ENCODE measurements around the gene RIN1. TPM values are rescaled to one million over a fixed set of nuclear protein-coding genes. Genes with fewer than 3 reads are reported as not detected.
"Not testable (repeated sequence)": the region's sequence is repeated elsewhere in the genome, so short reads cannot be mapped to it uniquely, and the experiment has no call there.

RIN1 gene
- total RNA-seq = 1 to 10 TPM; 1.1 to 1.6 TPM

DNA sequence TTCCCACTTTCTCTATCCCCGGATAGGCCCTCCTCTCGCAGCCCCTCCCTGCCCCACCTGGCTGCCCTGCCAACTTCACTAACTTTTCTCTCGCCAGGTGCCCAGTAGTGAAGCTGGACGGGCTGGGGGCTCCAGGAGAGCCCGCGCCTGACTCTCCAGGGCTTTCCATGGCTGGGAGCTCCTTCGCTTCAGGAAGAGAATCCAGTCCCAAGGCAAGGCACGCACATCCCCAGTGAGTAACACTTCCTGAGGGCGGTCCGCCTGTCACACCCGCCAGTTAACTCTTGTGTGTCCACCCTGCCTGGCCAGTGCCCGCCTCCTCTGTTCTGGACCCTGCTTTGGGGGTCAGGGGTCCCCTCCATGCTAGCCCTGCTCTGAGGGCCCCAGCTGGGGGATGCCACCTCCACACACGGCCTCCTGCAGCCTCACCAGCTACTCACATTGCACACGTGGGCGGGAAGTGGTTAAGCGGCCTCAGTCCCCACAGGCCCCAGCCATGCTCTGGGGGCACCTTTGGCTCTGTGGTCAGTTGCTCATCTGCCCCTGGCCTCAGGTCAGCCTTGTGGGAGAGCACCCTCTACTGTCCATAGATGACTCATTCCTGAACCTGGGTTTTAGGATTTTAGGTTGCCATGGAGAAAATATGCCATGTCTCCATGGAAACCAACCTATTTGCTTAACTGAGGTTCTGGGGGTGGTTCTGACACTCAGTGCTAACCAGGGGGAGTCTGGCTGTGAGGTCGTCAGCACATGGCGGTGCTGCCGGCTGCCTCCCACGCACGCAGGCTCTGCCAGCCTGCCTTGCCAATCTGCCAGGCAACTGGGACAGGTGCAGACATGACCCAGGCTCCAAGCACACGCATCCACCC, at the start of gene RIN1:
Gene RIN1, minus strand, starts transcription at position 201 of the 869 bp plus-strand sequence. Its CDS starts 32 bp downstream, at position 169.
- Mint-ChIP-seq H3K4me3 (peak within 1 kb of the TSS; percentile 27), H3K36me3 (ENCODE audit: low read depth) (peaks cover 18% of the 10 kb centered on the region), H3K27me3 (no peaks in the 10 kb centered on the region), H3K27ac (peak within 1 kb of the TSS; percentile 71), H3K4me1 (peaks cover 20% of the 10 kb centered on the region), H3K9me3 (no peaks in the 10 kb centered on the region)
- peak; percentile 49 for DNase-seq
- CTCF ChIA-PET = interaction anchor here (0.6 to 2.8 kb wide), 8 partner anchors 8 to 103 kb away, joined by 3 to 17 read pairs (median 4); partner anchors contain the start of genes BRMS1, MRPL11 and YIF1A
- POLR2A ChIA-PET = no interaction called here

- CTCF ChIA-PET = interaction anchor here (0.5 to 1.2 kb wide), 3 partner anchors 12 to 1895 kb away, joined by 3 to 5 read pairs (median 3); partner anchors contain the start of gene SLC29A2
- H3K27ac Mint-ChIP-seq; H3K4me3 Mint-ChIP-seq; H3K36me3 Mint-ChIP-seq (ENCODE audit: low read depth); POLR2A ChIA-PET; H3K27me3 Mint-ChIP-seq; DNase-seq; H3K9me3 Mint-ChIP-seq: not testable (repeated sequence)
- peaks cover 10% of the 10 kb centered on the region for H3K4me1 Mint-ChIP-seq
Measured at GRCh38 chr11:66384316-66384715, 48.1 kb upstream of the RIN1 start.

DNA sequence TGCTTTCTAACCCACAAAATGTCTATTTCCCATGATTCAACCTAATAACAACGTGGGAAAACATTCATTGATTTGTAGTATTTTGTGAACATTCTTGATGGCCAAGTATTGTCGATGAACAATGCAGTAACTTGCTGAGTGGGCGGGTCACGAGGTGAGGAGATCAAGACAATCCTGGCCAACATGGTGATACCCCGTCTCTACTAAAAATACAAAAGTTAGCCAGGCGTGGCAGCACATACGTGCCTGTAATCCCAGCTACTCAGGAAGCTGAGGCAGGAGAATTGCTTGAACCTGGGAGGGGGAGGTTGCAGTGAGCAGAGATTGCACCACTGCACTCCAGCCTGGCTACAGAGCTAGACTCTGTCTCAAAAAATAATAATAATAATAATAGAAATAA, 44.0 kb upstream of the RIN1 start:
- H3K9me3 Mint-ChIP-seq; H3K4me1 Mint-ChIP-seq; H3K36me3 Mint-ChIP-seq (ENCODE audit: low read depth); H3K4me3 Mint-ChIP-seq; H3K27ac Mint-ChIP-seq; POLR2A ChIA-PET; DNase-seq; H3K27me3 Mint-ChIP-seq: not testable (repeated sequence)
- CTCF ChIA-PET = interaction anchor here (0.7 to 0.9 kb wide), 2 partner anchors 46 to 388 kb away, joined by 3 read pairs; no protein-coding TSS in a partner anchor

- CTCF ChIA-PET = interaction anchor here (0.6 to 1.8 kb wide), 4 partner anchors 11 to 193 kb away, joined by 3 to 4 read pairs (median 4); no protein-coding TSS in a partner anchor
- POLR2A ChIA-PET; DNase-seq; H3K36me3 Mint-ChIP-seq (ENCODE audit: low read depth); H3K4me3 Mint-ChIP-seq; H3K27me3 Mint-ChIP-seq; H3K27ac Mint-ChIP-seq; H3K9me3 Mint-ChIP-seq: not testable (repeated sequence)
- peaks cover 26% of the 10 kb centered on the region for H3K4me1 Mint-ChIP-seq
Measured at GRCh38 chr11:66373690-66374287, 37.6 kb upstream of the RIN1 start.

GRCh38 chr11:66373265-66373664, 37.0 kb upstream of the RIN1 start:
- CTCF ChIA-PET = interaction anchor here (0.6 to 1.8 kb wide), 4 partner anchors 15 to 62 kb away, joined by 3 to 4 read pairs (median 4); no protein-coding TSS in a partner anchor
- H3K27ac Mint-ChIP-seq = no peak overlapping the region

GRCh38 chr11:66371627-66372415, 35.6 kb upstream of the RIN1 start, which contains the start of gene SLC29A2:
TSS of gene SLC29A2 (minus strand) at chr11:66371760. CDS start at chr11:66371591, 169 bp downstream.
- ChIA-PET POLR2A (interaction anchor here (0.7 kb wide), 1 partner anchor 10 kb away, joined by 5 read pairs; no protein-coding TSS in a partner anchor), CTCF (interaction anchor here (0.5 to 1.2 kb wide), 10 partner anchors 13 to 1183 kb away, joined by 3 to 5 read pairs (median 4); partner anchors contain the start of gene MRPL11)
- peak; percentile 81 for DNase-seq
- Mint-ChIP-seq H3K27me3 (peaks cover 2% of the 10 kb centered on the region), H3K9me3 (no peaks in the 10 kb centered on the region), H3K4me1 (peaks cover 26% of the 10 kb centered on the region), H3K36me3 (ENCODE audit: low read depth) (no peaks in the 10 kb centered on the region), H3K27ac (peak within 1 kb of the TSS; percentile 98), H3K4me3 (peak within 1 kb of the TSS; percentile 85)

More at GRCh38 chr11:66373265-66373664, 37.0 kb upstream of the RIN1 start:
- Mint-ChIP-seq H3K4me3 (no peak overlapping the region), H3K9me3 (no peaks in the 10 kb centered on the region), H3K36me3 (ENCODE audit: low read depth) (no peaks in the 10 kb centered on the region), H3K4me1 (peaks cover 26% of the 10 kb centered on the region), H3K27me3 (peaks cover 5% of the 10 kb centered on the region)
- no peak for DNase-seq
- POLR2A ChIA-PET = no interaction called here

GRCh38 chr11:66369073-66369894, 33.0 kb upstream of the RIN1 start:
- Mint-ChIP-seq H3K36me3 (ENCODE audit: low read depth) (no peaks in the 10 kb centered on the region), H3K27ac (peak overlapping the region; percentile 58), H3K4me1 (peaks cover 26% of the 10 kb centered on the region), H3K4me3 (peak overlapping the region; percentile 85), H3K9me3 (no peaks in the 10 kb centered on the region), H3K27me3 (no peaks in the 10 kb centered on the region)
- ChIA-PET POLR2A (no interaction called here), CTCF (interaction anchor here (0.6 to 1.0 kb wide), 2 partner anchors 13 to 17 kb away, joined by 3 to 4 read pairs; no protein-coding TSS in a partner anchor)
- DNase-seq = no peak

DNA sequence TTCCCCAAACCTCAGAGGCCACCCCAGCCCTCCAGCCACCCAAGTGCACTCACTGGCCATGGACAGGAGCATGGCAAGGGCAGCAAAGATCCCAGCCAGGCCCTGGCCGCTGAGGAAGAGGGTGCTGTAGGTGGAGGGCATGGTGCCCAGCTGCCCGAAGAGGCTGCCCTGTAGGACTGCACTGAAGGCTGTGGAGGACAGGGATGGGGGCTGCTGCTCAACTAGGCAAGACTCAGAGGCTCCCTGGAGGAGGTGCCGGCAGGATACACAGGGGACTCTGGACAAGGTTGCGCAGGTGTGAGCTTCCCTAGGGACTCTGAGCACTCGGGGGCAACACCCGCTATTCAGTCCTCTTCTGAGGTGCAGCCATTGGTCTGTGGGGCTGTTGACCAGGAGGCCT, 32.2 kb upstream of the RIN1 start:
- H3K36me3 Mint-ChIP-seq (ENCODE audit: low read depth) = no peaks in the 10 kb centered on the region
- CTCF ChIA-PET = no interaction called here

DNA sequence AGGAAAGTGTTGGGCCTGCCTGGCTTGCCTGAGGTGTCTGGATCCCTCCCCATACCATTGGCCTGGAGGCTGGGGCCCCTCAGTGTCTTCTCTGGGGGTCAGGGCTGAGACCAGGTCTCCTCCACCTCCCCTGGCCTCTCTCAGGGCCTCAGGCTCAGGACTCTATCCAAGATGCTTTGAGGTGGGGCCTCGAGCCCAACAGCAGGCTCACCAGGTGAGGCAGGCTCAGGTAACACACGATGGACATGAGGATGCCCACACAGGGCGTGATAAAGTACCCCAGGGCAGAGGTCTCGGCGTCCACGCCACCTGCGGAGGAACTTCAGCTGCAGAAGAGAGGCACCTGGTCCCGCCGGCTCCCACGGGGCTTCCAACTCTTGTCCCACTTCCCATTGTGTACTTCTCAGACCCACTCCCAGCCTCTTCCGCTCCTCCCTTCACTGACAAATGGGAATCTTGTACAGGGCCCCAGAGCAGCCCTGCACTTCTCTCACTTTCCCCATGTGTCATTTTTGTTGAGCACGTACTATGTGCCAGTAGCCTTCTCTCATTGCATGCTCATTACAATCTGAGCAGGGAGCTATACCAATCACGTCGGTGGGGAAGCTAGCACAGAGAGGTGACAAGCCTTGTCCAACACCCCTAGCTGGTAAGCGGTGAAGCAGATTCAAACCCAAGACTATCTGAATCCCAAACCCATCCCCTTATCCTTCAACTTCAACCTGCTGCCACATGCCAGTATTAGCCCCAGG, 31.5 kb upstream of the RIN1 start:
- H3K4me1 Mint-ChIP-seq = peaks cover 19% of the 10 kb centered on the region
- ChIA-PET POLR2A (no interaction called here), CTCF (interaction anchor here (0.7 to 1.0 kb wide), 2 partner anchors 35 to 55 kb away, joined by 3 read pairs; no protein-coding TSS in a partner anchor)
- DNase-seq = no peak
- H3K36me3 Mint-ChIP-seq (ENCODE audit: low read depth) = no peaks in the 10 kb centered on the region
- H3K9me3 Mint-ChIP-seq = no peaks in the 10 kb centered on the region
- H3K27me3 Mint-ChIP-seq = no peaks in the 10 kb centered on the region
- no peak overlapping the region for H3K27ac Mint-ChIP-seq
- H3K4me3 Mint-ChIP-seq = no peak overlapping the region

More for the DNA sequence above, 32.2 kb upstream of the RIN1 start:
- POLR2A ChIA-PET = no interaction called here
- Mint-ChIP-seq H3K4me3 (no peak overlapping the region), H3K9me3 (no peaks in the 10 kb centered on the region), H3K27me3 (no peaks in the 10 kb centered on the region), H3K4me1 (peaks cover 24% of the 10 kb centered on the region), H3K27ac (no peak overlapping the region)
- no peak for DNase-seq

GRCh38 chr11:66366844-66367477, 30.7 kb upstream of the RIN1 start:
- no peaks in the 10 kb centered on the region for H3K9me3 Mint-ChIP-seq
- H3K4me1 Mint-ChIP-seq = peaks cover 13% of the 10 kb centered on the region
- H3K36me3 Mint-ChIP-seq (ENCODE audit: low read depth) = no peaks in the 10 kb centered on the region
- no peak for DNase-seq
- CTCF ChIA-PET = interaction anchor here (0.7 to 1.3 kb wide), 5 partner anchors 34 to 1354 kb away, joined by 3 read pairs; no protein-coding TSS in a partner anchor
- H3K27me3 Mint-ChIP-seq = no peaks in the 10 kb centered on the region
- no peak overlapping the region for H3K4me3 Mint-ChIP-seq
- POLR2A ChIA-PET = no interaction called here
- H3K27ac Mint-ChIP-seq = no peak overlapping the region

Measured in activated CD4-positive, alpha-beta T cell treated with anti-CD3 and anti-CD28 coated beads, Interleukin-2, amount 10 ng/mL, durations not matched to agents 7 days and 5 days (primary cell).